Measurements from ENCODE around the gene PTPRF.

Gene PTPRF

GRCh38 chr1:43586136-43586731, 55.6 kb downstream of the PTPRF start:
- no peak overlapping the region for H2AFZ ChIP-seq (ENCODE audit: low read depth, low read length, severe bottlenecking)
- no peaks in the 10 kb centered on the region for H3K36me3 ChIP-seq (ENCODE audit: low read length)
- H3K4me3 ChIP-seq (ENCODE audit: insufficient read depth, low read length, poor library complexity, severe bottlenecking): no peak overlapping the region
- H3K9me3 ChIP-seq (ENCODE audit: insufficient read depth, low read length): no peaks in the 10 kb centered on the region
- H3K27me3 ChIP-seq (ENCODE audit: low read length): no peaks in the 10 kb centered on the region
- H3K27ac ChIP-seq (ENCODE audit: low read depth, low read length): no peak overlapping the region
- no peak overlapping the region for H3K9ac ChIP-seq (ENCODE audit: low read length)
- H4K20me1 ChIP-seq (ENCODE audit: low read depth, low read length): no peaks in the 10 kb centered on the region
- no peaks in the 10 kb centered on the region for H3K79me2 ChIP-seq (ENCODE audit: insufficient read depth, low read length)
- no peaks in the 10 kb centered on the region for H3F3A ChIP-seq (ENCODE audit: insufficient read depth)
- H3K9me2 ChIP-seq (replicated peaks; ENCODE audit: insufficient read depth, low read length): no peaks in the 10 kb centered on the region
- TF ChIP-seq EZH2phosphoT487 (conservative IDR thresholded peaks at IDR 0.05; ENCODE audit: low read length): no peak
- no peak for TF ChIP-seq CTCF (IDR thresholded peaks at IDR 0.05; ENCODE audit: insufficient read depth, low read length, poor library complexity, severe bottlenecking)
- H3K4me2 ChIP-seq (ENCODE audit: low read depth, low read length, poor library complexity, severe bottlenecking): no peak overlapping the region

GRCh38 chr1:43587001-43587400, 56.3 kb downstream of the PTPRF start:
- H3K9me2 ChIP-seq (replicated peaks; ENCODE audit: insufficient read depth, low read length): no peaks in the 10 kb centered on the region
- H2AFZ ChIP-seq (ENCODE audit: low read depth, low read length, severe bottlenecking): no peak overlapping the region
- H3K79me2 ChIP-seq (ENCODE audit: insufficient read depth, low read length): no peaks in the 10 kb centered on the region
- H3K4me2 ChIP-seq (ENCODE audit: low read depth, low read length, poor library complexity, severe bottlenecking): no peak overlapping the region
- H3K9me3 ChIP-seq (ENCODE audit: insufficient read depth, low read length): no peaks in the 10 kb centered on the region
- H4K20me1 ChIP-seq (ENCODE audit: low read depth, low read length): no peaks in the 10 kb centered on the region
- H3K36me3 ChIP-seq (ENCODE audit: low read length): no peaks in the 10 kb centered on the region
- H3F3A ChIP-seq (ENCODE audit: insufficient read depth): no peaks in the 10 kb centered on the region
- H3K27me3 ChIP-seq (ENCODE audit: low read length): no peaks in the 10 kb centered on the region
- H3K4me3 ChIP-seq (ENCODE audit: insufficient read depth, low read length, poor library complexity, severe bottlenecking): no peak overlapping the region
- H3K9ac ChIP-seq (ENCODE audit: low read length): no peak overlapping the region
- H3K27ac ChIP-seq (ENCODE audit: low read depth, low read length): no peak overlapping the region
- no peak for TF ChIP-seq EZH2phosphoT487 (conservative IDR thresholded peaks at IDR 0.05; ENCODE audit: low read length)
- TF ChIP-seq CTCF (IDR thresholded peaks at IDR 0.05; ENCODE audit: insufficient read depth, low read length, poor library complexity, severe bottlenecking): no peak

GRCh38 chr1:43587594-43587993, 56.9 kb downstream of the PTPRF start:
- H3K27ac ChIP-seq (ENCODE audit: low read depth, low read length): no peak overlapping the region
- no peaks in the 10 kb centered on the region for H3K36me3 ChIP-seq (ENCODE audit: low read length)

More at GRCh38 chr1:43587594-43587993, 56.9 kb downstream of the PTPRF start:
- no peaks in the 10 kb centered on the region for H3K9me2 ChIP-seq (replicated peaks; ENCODE audit: insufficient read depth, low read length)
- H3K27me3 ChIP-seq (ENCODE audit: low read length): no peaks in the 10 kb centered on the region
- H3K79me2 ChIP-seq (ENCODE audit: insufficient read depth, low read length): no peaks in the 10 kb centered on the region
- H4K20me1 ChIP-seq (ENCODE audit: low read depth, low read length): no peaks in the 10 kb centered on the region
- no peak overlapping the region for H3K4me3 ChIP-seq (ENCODE audit: insufficient read depth, low read length, poor library complexity, severe bottlenecking)
- no peaks in the 10 kb centered on the region for H3F3A ChIP-seq (ENCODE audit: insufficient read depth)
- TF ChIP-seq CTCF (IDR thresholded peaks at IDR 0.05; ENCODE audit: insufficient read depth, low read length, poor library complexity, severe bottlenecking): no peak
- no peak for TF ChIP-seq EZH2phosphoT487 (conservative IDR thresholded peaks at IDR 0.05; ENCODE audit: low read length)
- no peak overlapping the region for H2AFZ ChIP-seq (ENCODE audit: low read depth, low read length, severe bottlenecking)
- H3K9me3 ChIP-seq (ENCODE audit: insufficient read depth, low read length): no peaks in the 10 kb centered on the region
- H3K4me2 ChIP-seq (ENCODE audit: low read depth, low read length, poor library complexity, severe bottlenecking): no peak overlapping the region
- no peak overlapping the region for H3K9ac ChIP-seq (ENCODE audit: low read length)
